ENCODE data around the gene CCDC87. TPM values are rescaled to one million over a fixed set of nuclear protein-coding genes. Genes with fewer than 3 reads are reported as not detected.

CCDC87 gene
- total and polyA plus RNA-seq, 8 donors = 0.05 to 15.9 (median 0.29) TPM; not detected in 4

DNA sequence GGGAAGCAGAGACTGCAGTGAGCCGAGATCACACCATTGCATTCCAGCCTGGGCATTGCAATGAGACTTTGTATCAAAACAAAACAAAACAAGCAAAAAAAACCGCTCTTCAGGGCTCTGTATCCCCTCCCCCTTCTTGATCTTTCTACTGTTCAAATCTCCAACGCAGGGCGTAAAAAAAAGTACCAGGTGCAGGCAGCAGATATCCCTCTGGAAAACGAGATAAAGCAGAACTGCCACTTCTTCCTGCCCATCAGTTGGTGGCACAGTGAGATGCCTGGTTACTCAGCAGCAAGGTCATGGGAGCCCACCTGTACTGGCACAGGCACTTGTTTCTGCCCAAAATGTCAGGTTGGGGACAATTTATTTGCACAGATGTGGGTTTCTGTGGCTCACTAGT lies 11.3 kb upstream of the CCDC87 start:
- 78 to 84% (median 82%) methylated on average over 5 of the region's 5 CpGs for WGBS, 5 donors
- Histone ChIP-seq H3K36me3 (peaks cover 18 to 73% (median 69%) of the 10 kb centered on the region in 4 donors), H3K27ac (no peak overlapping the region), H3K4me1 (peaks cover 11 to 32% (median 17%) of the 10 kb centered on the region in 4 donors), H3K4me3 (no peak overlapping the region), H3K9me3 (no peaks in the 10 kb centered on the region), H3K27me3 (no peaks in the 10 kb centered on the region)
- TF ChIP-seq, protein P1, sequence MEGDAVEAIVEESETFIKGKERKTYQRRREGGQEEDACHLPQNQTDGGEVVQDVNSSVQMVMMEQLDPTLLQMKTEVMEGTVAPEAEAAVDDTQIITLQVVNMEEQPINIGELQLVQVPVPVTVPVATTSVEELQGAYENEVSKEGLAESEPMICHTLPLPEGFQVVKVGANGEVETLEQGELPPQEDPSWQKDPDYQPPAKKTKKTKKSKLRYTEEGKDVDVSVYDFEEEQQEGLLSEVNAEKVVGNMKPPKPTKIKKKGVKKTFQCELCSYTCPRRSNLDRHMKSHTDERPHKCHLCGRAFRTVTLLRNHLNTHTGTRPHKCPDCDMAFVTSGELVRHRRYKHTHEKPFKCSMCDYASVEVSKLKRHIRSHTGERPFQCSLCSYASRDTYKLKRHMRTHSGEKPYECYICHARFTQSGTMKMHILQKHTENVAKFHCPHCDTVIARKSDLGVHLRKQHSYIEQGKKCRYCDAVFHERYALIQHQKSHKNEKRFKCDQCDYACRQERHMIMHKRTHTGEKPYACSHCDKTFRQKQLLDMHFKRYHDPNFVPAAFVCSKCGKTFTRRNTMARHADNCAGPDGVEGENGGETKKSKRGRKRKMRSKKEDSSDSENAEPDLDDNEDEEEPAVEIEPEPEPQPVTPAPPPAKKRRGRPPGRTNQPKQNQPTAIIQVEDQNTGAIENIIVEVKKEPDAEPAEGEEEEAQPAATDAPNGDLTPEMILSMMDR (IDR thresholded peaks at IDR 0.05) = no peak
- no peak for TF ChIP-seq EP300 (IDR thresholded peaks at IDR 0.05)
- no peak for TF ChIP-seq POLR2A (IDR thresholded peaks at IDR 0.05)
- no peak for TF ChIP-seq POLR2AphosphoS5 (IDR thresholded peaks at IDR 0.05)
- no peak for DNase-seq
- intact Hi-C loops (cut with DNase I; ENCODE audit: low total_unique reads) = no loop called here

DNA sequence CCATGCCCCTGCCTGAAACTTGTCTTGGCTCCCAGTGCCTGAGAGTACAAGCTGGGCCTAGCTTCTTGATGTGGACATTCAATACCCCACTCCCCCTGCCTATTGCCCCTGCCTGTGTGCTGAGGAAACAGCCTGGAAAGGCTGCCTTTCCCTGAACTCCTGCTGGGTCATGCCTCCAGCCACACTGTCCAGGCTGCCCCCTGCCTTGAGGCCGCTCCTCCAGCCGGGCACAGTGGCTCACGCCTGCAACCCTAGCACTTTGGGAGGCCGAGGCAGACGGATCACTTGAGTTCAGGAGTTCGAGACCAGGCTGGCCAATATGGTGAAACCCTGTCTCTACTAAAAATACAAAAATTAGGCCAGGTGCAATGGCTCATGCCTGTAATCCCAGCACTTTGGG lies 10.2 kb upstream of the CCDC87 start:
- Histone ChIP-seq H3K4me1 (peaks cover 11 to 28% (median 13%) of the 10 kb centered on the region in 4 donors), H3K36me3 (peaks cover 18 to 76% (median 73%) of the 10 kb centered on the region in 4 donors), H3K27ac (no peak overlapping the region), H3K27me3 (no peaks in the 10 kb centered on the region), H3K4me3 (no peak overlapping the region), H3K9me3 (no peaks in the 10 kb centered on the region)
- WGBS, 5 donors = 85 to 93% (median 92%) methylated on average over 6 of the region's 6 CpGs
- intact Hi-C loops (cut with DNase I; ENCODE audit: low total_unique reads) = no loop called here
- DNase-seq = no peak
- TF ChIP-seq POLR2AphosphoS5 (IDR thresholded peaks at IDR 0.05) = no peak
- TF ChIP-seq, protein P1 (IDR thresholded peaks at IDR 0.05) = no peak
- TF ChIP-seq EP300 (IDR thresholded peaks at IDR 0.05) = no peak
- no peak for TF ChIP-seq POLR2A (IDR thresholded peaks at IDR 0.05)

DNA sequence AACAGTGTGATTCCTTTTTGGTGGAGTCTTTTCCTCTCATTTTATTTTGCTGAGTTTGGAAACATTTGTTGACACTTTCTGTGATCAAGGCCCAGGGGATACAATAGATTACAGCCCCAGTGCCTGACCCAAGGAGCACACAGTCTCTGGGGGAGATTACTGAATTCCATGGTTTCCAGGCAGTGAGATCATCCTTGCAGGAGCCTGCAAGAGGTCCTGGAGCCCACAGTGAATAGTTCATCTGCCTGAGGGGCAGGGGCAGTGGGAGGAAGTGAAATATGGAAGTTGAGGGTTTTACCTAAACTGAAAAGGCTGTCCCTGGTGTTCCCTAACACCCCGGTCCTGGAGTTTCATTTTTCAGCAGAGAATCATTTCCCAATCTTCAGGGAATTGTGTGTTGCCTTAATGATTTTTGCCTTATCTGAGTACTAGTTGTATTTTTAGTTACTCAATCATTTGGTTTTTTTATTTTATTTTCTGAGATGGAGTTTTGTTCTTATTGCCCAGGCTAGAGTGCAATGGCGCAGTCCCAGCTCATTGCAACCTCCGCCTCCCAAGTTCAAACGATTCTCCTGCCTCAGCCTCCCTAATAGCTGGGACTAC lies 7.9 kb upstream of the CCDC87 start:
- intact Hi-C loops (cut with DNase I; ENCODE audit: low total_unique reads) = no loop called here
- TF ChIP-seq EP300 (IDR thresholded peaks at IDR 0.05) (no peak), POLR2AphosphoS5 (IDR thresholded peaks at IDR 0.05) (no peak), POLR2A (IDR thresholded peaks at IDR 0.05) (no peak)
- TF ChIP-seq, protein P1 (IDR thresholded peaks at IDR 0.05) = no peak
- H3K36me3 ChIP-seq = peaks cover 18 to 68% (median 65%) of the 10 kb centered on the region in 4 donors

DNA sequence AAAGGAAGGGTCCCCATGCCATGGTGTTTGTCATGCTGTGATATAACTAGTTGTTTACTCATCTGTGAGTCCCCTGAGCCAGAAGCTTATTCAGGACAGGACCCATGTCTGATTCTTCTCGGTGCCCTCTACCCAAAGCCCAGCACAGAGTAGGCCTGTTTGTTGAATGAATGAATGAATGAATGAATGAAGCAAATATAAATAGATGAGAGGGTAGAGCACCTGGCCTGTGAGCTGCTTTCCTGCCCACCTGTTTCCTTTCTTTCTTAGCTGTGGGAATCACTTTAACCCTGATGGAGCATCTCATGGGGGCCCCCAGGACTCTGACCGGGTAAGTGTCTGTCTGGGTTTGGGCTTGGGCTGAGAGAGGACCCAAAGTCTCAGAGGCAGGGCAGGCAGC lies 7.4 kb upstream of the CCDC87 start:
- no peak for DNase-seq
- 75 to 100% (median 83%) methylated on average over 2 of the region's 2 CpGs for WGBS, 5 donors
- peaks cover 12 to 63% (median 60%) of the 10 kb centered on the region in 4 donors for H3K36me3 ChIP-seq

More for the DNA sequence above, 7.9 kb upstream of the CCDC87 start:
- Histone ChIP-seq H3K4me1 (peaks cover 3 to 24% (median 5%) of the 10 kb centered on the region in 4 donors), H3K4me3 (no peak overlapping the region), H3K27ac (no peak overlapping the region), H3K9me3 (no peaks in the 10 kb centered on the region), H3K27me3 (no peaks in the 10 kb centered on the region)
- no peak for DNase-seq
- WGBS, 5 donors = 91 to 99% (median 93%) methylated on average over 4 of the region's 4 CpGs

More for the DNA sequence above, 7.4 kb upstream of the CCDC87 start:
- Histone ChIP-seq H3K4me3 (no peak overlapping the region), H3K4me1 (peaks cover 8 to 29% (median 10%) of the 10 kb centered on the region in 4 donors), H3K27ac (no peak overlapping the region), H3K27me3 (no peaks in the 10 kb centered on the region), H3K9me3 (no peaks in the 10 kb centered on the region)
- TF ChIP-seq POLR2AphosphoS5 (IDR thresholded peaks at IDR 0.05) = no peak
- TF ChIP-seq, protein P1 (IDR thresholded peaks at IDR 0.05) = no peak
- TF ChIP-seq POLR2A (IDR thresholded peaks at IDR 0.05) = no peak
- TF ChIP-seq EP300 (IDR thresholded peaks at IDR 0.05) = no peak
- intact Hi-C loops (cut with DNase I; ENCODE audit: low total_unique reads) = no loop called here

Measured in stomach (tissue), 9 donors.